ENCODE results near the gene SIM1. TPM values are rescaled to one million over a fixed set of nuclear protein-coding genes. Genes with fewer than 3 reads are reported as not detected.

Gene SIM1
- total RNA-seq, 1 experiment from 2014 or later: not detected

DNA sequence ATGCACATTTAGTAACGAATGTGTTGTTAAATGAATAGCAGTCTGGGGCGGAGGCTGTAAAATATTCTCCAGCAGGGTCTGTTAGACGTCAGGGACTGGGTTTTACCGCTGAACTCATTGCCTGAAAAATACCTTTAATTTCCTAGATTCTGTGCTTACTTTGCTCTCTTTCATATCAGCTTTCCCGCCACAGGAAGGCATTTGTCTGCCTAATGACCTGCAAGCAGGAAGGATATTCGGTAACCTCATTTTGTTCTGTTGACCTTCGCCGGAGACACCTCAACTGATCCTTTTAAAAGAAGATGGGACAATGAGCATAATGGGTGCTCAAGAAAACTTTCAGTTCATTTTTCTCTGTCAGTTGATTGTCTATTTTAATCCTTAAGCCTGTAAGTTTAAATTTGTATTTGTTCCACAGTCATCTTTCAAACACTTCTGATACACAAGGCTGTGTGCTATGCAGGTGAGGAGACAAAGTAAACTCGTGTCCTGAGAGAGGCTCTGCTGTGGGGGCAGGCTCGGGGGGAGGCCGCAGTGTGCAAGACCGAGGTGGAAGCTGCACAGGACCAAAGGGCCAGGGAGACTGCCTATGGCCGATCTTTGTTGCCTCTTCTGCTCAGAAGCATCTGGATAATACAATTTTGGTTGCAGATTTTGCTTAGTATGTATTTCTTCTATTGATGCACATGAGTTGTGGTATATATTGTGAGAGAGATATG lies 27.4 kb upstream of the SIM1 start:
- no peak overlapping the region for H3K4me3 ChIP-seq (ENCODE audit: low read depth in 2 of 2, low read length in 2 of 2)
- TF ChIP-seq REST (IDR thresholded peaks at IDR 0.05; ENCODE audit: insufficient read depth in 1 of 2, low read depth in 2 of 2, low read length in 1 of 2) (no peak), TCF7L2 (IDR thresholded peaks at IDR 0.05; ENCODE audit: low read depth, low read length) (no peak), SIN3A (IDR thresholded peaks at IDR 0.05; ENCODE audit: borderline replicate concordance, insufficient read depth, low read depth, low read length) (no peak), POLR2AphosphoS5 (IDR thresholded peaks at IDR 0.05; ENCODE audit: low read depth, low read length) (no peak)
- TF ChIP-seq, protein P1, sequence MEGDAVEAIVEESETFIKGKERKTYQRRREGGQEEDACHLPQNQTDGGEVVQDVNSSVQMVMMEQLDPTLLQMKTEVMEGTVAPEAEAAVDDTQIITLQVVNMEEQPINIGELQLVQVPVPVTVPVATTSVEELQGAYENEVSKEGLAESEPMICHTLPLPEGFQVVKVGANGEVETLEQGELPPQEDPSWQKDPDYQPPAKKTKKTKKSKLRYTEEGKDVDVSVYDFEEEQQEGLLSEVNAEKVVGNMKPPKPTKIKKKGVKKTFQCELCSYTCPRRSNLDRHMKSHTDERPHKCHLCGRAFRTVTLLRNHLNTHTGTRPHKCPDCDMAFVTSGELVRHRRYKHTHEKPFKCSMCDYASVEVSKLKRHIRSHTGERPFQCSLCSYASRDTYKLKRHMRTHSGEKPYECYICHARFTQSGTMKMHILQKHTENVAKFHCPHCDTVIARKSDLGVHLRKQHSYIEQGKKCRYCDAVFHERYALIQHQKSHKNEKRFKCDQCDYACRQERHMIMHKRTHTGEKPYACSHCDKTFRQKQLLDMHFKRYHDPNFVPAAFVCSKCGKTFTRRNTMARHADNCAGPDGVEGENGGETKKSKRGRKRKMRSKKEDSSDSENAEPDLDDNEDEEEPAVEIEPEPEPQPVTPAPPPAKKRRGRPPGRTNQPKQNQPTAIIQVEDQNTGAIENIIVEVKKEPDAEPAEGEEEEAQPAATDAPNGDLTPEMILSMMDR (IDR thresholded peaks at IDR 0.05): no peak
- ChIA-PET POLR2A (no interaction called here), CTCF (no interaction called here)
- H3K9me3 ChIP-seq (ENCODE audit: control insufficient read depth, insufficient read depth, low read depth, low read length): no peaks in the 10 kb centered on the region
- in situ Hi-C loops (cut with HindIII; ENCODE audit: low pct_unique_long_range_greater_than_20kb, low sequenced_read_pairs) (no loop called here), intact Hi-C loops (cut with micrococcal nuclease; ENCODE audit: unreplicated experiment) (loop anchor here (10.0 kb wide), 1 partner anchor 163 kb away; no protein-coding TSS in a partner anchor)
- H3K36me3 ChIP-seq (ENCODE audit: control insufficient read depth, insufficient read depth, low read length): no peaks in the 10 kb centered on the region
- ATAC-seq (no peak), DNase-seq (ENCODE audit: low read depth, low spot score) (no peak)
- no TSS peak for BruUV-seq (replicated peaks)
- H3K4me1 ChIP-seq (ENCODE audit: control insufficient read depth, insufficient read depth, low read length): no peaks in the 10 kb centered on the region
- H3K27ac ChIP-seq (ENCODE audit: low read length): no peak overlapping the region
- no peaks in the 10 kb centered on the region for H3K27me3 ChIP-seq (ENCODE audit: control insufficient read depth, insufficient read depth, low read length)

- in situ Hi-C loops (cut with HindIII; ENCODE audit: low pct_unique_long_range_greater_than_20kb, low sequenced_read_pairs): no loop called here
- no TSS peak for BruUV-seq (replicated peaks)
These were observed 25.3 kb upstream of the SIM1 start for GRCh38 chr6:100490065-100490464.

More at GRCh38 chr6:100490065-100490464, 25.3 kb upstream of the SIM1 start:
- ATAC-seq: no peak
- Histone ChIP-seq H3K9me3 (ENCODE audit: control insufficient read depth, insufficient read depth, low read depth, low read length) (no peaks in the 10 kb centered on the region), H3K4me3 (ENCODE audit: low read depth in 2 of 2, low read length in 2 of 2) (no peak overlapping the region), H3K36me3 (ENCODE audit: control insufficient read depth, insufficient read depth, low read length) (no peaks in the 10 kb centered on the region), H3K4me1 (ENCODE audit: control insufficient read depth, insufficient read depth, low read length) (no peaks in the 10 kb centered on the region), H3K27me3 (ENCODE audit: control insufficient read depth, insufficient read depth, low read length) (no peaks in the 10 kb centered on the region), H3K27ac (ENCODE audit: low read length) (no peak overlapping the region)
- no peak for DNase-seq (ENCODE audit: low read depth, low spot score)
- no peak for TF ChIP-seq POLR2AphosphoS5 (IDR thresholded peaks at IDR 0.05; ENCODE audit: low read depth, low read length)
- TF ChIP-seq REST (IDR thresholded peaks at IDR 0.05; ENCODE audit: insufficient read depth in 1 of 2, low read depth in 2 of 2, low read length in 1 of 2): no peak
- TF ChIP-seq SIN3A (IDR thresholded peaks at IDR 0.05; ENCODE audit: borderline replicate concordance, insufficient read depth, low read depth, low read length): no peak
- TF ChIP-seq, protein P1 (IDR thresholded peaks at IDR 0.05): no peak
- no peak for TF ChIP-seq TCF7L2 (IDR thresholded peaks at IDR 0.05; ENCODE audit: low read depth, low read length)
- intact Hi-C loops (cut with micrococcal nuclease; ENCODE audit: unreplicated experiment): loop anchor here (10.0 kb wide), 1 partner anchor 165 kb away; no protein-coding TSS in a partner anchor
- CTCF ChIA-PET: no interaction called here
- POLR2A ChIA-PET: no interaction called here

Data from Panc1 (cell line).